ENCODE data around the gene LRRK1.
"Not testable (repeated sequence)": the region's sequence is repeated elsewhere in the genome, so short reads cannot be mapped to it uniquely, and the experiment has no call there.

Gene LRRK1

GRCh38 chr15:101063891-101064794 lies 145.0 kb downstream of the LRRK1 start:
- no peak for DNase-seq

DNA sequence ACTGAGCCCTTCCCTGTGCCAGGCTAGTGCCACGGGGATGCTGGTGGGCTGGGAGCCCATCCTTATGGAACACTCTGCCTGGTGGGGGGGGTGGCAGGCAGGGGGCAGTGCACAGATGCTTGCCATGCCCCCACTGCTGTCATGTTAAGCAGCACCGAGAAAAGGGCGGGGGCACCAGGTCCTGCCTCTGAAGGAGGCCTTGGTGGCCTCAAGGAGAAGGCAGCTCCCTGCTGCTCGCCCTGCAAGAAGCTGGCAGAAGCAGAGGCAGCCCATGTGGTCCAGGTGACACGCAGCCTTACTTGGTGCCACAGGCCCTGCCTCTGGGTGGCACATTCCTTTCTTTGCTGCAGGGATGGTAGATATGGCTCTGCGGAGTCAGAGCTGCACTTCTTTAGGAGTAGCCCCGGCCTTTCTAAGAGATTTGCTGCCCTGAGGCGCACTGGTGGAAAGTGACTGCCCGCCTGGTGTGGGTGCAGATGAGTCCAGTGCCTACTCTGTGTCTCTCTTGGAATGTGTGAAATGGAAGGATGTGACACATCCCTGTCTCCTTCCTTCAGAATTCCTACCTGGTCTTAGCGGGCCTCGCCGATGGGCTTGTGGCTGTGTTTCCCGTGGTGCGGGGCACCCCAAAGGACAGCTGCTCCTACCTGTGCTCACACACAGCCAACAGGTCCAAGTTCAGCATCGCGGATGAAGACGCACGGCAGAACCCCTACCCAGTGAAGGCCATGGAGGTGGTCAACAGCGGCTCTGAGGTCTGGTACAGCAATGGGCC lies 145.8 kb downstream of the LRRK1 start:
- no peak for DNase-seq

DNA sequence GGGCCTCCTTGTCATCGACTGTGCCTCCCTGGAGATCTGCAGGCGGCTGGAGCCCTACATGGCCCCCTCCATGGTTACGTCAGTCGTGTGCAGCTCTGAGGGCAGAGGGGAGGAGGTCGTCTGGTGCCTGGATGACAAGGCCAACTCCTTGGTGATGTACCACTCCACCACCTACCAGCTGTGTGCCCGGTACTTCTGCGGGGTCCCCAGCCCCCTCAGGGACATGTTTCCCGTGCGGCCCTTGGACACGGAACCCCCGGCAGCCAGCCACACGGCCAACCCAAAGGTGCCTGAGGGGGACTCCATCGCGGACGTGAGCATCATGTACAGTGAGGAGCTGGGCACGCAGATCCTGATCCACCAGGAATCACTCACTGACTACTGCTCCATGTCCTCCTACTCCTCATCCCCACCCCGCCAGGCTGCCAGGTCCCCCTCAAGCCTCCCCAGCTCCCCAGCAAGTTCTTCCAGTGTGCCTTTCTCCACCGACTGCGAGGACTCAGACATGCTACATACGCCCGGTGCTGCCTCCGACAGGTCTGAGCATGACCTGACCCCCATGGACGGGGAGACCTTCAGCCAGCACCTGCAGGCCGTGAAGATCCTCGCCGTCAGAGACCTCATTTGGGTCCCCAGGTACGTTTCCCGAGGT lies 146.5 kb downstream of the LRRK1 start:
- no peak for DNase-seq

GRCh38 chr15:101066501-101067408 lies 147.6 kb downstream of the LRRK1 start:
- DNase-seq = no peak

GRCh38 chr15:101067660-101068522 lies 148.7 kb downstream of the LRRK1 start:
- DNase-seq = no peak

- no peak for DNase-seq
Measured at GRCh38 chr15:101068523-101068960, 149.4 kb downstream of the LRRK1 start.

DNA sequence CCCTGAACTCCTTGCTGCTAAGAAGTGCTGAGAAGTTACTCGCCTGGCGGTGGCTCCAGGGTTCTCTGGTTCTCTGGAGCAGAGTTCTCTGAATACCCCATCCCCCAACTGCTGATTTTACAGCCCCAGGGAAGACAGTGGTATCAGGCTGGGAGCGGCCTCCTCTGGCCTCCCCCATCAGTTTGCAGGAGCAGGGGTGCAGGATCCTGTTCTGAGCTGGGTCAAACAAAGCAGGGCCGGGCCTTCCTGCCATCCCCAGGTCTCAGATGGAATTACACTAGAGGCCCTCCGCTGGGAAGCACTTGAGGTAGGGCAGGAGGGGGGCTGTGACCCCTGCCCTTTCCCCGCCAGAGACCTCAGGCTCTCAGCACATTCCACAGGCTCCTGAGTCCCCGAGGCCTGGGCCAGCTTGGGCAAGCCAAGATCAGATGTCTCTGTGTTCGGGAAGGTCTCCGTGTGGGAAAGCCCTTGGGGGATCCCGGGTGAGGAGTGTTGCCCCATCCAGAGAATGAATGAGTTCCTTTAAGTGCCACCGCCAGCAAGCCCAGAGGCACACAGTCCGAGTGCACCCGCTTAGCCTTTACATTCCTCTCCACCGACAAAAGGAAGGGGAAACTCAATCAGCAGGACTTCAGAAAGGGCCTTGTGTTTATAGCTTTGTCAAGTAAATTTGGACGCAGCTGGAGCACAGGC lies 149.9 kb downstream of the LRRK1 start:
- DNase-seq = no peak

DNA sequence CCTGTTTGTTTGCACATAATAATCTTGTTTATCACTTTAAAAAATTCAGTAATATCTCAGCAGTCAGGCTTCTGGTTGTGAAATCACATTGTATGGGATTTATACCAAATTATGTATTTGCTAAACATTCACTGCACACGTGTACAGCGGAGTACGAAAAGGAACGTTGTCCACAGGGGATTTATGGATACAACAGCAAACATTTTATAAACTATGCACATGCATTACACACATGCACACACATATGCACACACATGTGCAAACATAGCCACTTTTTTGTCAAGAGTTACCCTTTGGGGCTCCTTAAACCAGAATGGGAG lies 150.5 kb downstream of the LRRK1 start:
- DNase-seq = no peak

DNA sequence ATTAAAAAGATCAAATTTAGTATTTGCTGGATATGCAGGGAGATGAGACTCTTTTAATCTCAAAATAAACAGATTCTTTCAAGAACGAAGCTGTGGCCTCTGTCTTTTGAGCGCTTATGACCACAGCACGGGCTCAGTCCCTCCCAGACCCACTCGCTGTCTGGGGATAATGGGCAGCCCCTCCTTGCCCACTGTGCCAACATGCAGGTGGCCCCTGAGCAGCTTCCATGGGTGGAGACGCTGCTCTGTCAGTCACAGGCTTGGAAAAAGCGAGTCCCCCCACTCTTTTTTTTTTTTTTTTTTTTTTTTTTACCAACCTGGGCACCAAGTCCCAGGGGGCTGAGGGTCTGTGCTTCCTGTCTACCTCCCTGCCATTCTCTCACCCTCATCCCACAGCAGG lies 150.9 kb downstream of the LRRK1 start:
- DNase-seq = no peak

- no peak for DNase-seq
Measured at GRCh38 chr15:101070502-101071273, 151.5 kb downstream of the LRRK1 start.

DNA sequence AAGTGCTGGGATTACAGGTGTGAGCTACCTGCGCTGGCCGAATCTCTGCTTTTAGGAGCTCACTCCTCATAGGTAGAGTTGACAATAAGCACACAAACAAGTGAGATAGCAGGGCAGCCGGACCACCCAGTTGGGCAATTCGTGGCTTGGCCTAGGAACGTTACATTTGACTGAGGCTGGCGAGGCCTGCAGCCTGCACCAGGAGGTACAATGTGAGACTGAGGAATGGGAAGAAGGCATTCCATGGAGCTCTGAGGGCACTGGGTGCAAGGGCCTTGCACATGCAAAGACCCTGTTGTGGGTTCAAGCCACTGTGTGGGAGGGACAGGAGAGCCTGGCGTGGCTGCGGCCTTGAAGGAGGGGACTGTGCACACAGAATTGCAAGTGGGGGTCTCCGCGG lies 152.5 kb downstream of the LRRK1 start:
- DNase-seq = no peak

- DNase-seq = not testable (repeated sequence)
Measured at GRCh38 chr15:101072235-101072634, 153.1 kb downstream of the LRRK1 start.

DNA sequence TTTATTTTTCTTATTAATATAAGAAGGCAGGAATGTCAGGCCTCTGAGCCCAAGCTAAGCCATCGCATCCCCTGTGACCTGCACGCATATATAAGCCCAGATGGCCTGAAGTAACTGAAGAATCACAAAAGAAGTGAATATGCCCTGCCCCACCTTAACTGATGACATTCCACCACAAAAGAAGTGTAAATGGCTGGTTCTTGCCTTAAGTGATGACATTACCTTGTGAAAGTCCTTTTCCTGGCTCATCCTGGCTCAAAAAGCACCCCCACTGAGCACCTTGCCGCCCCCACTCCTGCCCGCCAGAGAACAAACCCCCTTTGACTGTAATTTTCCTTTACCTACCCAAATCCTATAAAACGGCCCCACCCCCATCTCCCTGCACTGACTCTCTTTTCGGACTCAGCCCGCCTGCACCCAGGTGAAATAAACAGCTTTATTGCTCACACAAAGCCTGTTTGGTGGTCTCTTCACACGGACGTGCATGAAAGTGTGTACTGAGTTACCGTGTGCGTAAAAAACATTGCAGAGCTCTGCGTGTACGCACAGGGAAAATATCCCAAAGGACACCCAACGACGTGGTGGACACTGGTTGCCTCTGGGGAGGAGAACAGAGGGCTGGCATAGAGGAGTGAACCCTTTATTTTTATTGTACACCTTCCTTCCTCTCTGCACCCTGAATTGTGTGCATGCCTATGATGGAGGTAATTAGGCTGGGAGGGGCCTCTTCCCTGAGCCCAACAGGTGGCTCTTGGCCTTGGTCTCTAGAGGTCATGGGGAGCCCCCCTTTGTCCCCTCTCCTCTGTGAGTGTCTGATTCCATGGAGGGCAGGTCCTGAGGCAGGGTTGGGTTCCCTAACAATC lies 158.9 kb downstream of the LRRK1 start:
- not testable (repeated sequence) for DNase-seq

- DNase-seq = no peak
Measured at GRCh38 chr15:101078669-101079323, 159.6 kb downstream of the LRRK1 start.

GRCh38 chr15:101081900-101082299 lies 162.7 kb downstream of the LRRK1 start:
- no peak for DNase-seq

GRCh38 chr15:101083336-101084045 lies 164.3 kb downstream of the LRRK1 start:
- no peak for DNase-seq

- no peak for DNase-seq
Measured at GRCh38 chr15:101084801-101085200, 165.6 kb downstream of the LRRK1 start.

GRCh38 chr15:101085311-101085700 lies 166.1 kb downstream of the LRRK1 start:
- DNase-seq = no peak
